ENCODE results near the gene MYO9B.

MYO9B gene

GRCh38 chr19:17226002-17226933, 150.7 kb downstream of the MYO9B start, which contains the start of gene OCEL1:
Gene OCEL1, plus strand, starts transcription at chr19:17226226. Its CDS starts 22 bp downstream, at chr19:17226248.
- peak; percentile 85 for DNase-seq (ENCODE audit: low read depth)
- peak within 1 kb of the TSS; percentile 78 for H3K4me3 ChIP-seq (ENCODE audit: control insufficient read depth, low read depth, low read length)
- TF ChIP-seq CTCF (IDR thresholded peaks at IDR 0.05; ENCODE audit: control insufficient read depth, insufficient read depth, low read depth, low read length, missing control alignments) = no peak

DNA sequence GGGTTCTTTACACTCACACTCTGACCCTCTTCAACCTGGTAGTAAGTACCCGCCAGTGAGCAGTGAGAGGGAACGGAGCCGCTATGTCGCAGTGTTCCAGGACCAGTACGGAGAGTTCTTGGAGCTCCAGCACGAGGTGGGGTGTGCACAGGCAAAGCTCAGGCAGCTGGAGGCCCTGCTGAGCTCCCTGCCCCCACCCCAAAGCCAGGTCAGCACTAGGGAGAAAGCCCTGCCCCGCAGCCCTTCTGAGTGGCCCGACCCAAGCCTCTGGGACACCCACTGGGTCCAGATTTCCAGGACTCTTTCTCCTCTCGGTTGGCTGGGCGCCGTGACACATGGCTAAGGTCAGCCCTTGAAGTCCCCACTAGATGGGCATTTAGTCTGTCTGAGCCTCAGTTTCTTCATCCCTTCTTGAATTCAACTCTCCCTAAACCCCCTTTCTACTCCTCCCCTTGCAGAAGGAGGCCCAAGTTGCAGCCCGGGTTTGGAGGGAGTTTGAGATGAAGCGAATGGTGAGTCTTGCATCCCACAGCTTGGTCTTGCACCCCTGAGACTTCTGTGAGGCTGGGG, 152.3 kb downstream of the MYO9B start:
- no peak overlapping the region for H3K4me3 ChIP-seq (ENCODE audit: control insufficient read depth, low read depth, low read length)
- DNase-seq (ENCODE audit: low read depth) = no peak
- no peak for TF ChIP-seq CTCF (IDR thresholded peaks at IDR 0.05; ENCODE audit: control insufficient read depth, insufficient read depth, low read depth, low read length, missing control alignments)

GRCh38 chr19:17229890-17230289, 154.3 kb downstream of the MYO9B start:
- no peak for TF ChIP-seq CTCF (IDR thresholded peaks at IDR 0.05; ENCODE audit: control insufficient read depth, insufficient read depth, low read depth, low read length, missing control alignments)

DNA sequence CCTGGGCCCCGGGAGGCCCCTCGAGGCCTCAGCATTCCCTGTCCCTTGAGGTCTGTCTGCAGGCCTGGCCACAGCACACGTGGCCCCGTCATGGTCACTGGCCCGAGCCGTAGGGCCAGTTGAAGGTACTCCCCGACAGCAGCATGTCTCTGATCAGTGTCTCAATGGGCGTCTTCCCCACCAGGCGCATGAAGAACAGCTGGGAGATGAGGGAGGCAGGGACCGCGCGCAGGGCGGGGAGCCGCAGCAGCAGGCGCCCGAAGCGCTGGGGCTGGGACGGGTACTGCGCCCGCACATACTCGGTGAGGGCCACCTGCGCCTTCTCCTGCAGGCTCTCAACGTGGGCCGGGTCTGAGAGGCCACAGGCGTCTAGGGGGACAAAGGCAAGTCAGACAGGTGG, 156.7 kb downstream of the MYO9B start:
- DNase-seq (ENCODE audit: low read depth) = no peak
- no peak overlapping the region for H3K4me3 ChIP-seq (ENCODE audit: control insufficient read depth, low read depth, low read length)
- no peak for TF ChIP-seq CTCF (IDR thresholded peaks at IDR 0.05; ENCODE audit: control insufficient read depth, insufficient read depth, low read depth, low read length, missing control alignments)

More at GRCh38 chr19:17229890-17230289, 154.3 kb downstream of the MYO9B start:
- no peak overlapping the region for H3K4me3 ChIP-seq (ENCODE audit: control insufficient read depth, low read depth, low read length)
- DNase-seq (ENCODE audit: low read depth) = no peak

GRCh38 chr19:17234911-17235299, 159.3 kb downstream of the MYO9B start:
- no peak for TF ChIP-seq CTCF (IDR thresholded peaks at IDR 0.05; ENCODE audit: control insufficient read depth, insufficient read depth, low read depth, low read length, missing control alignments)
- DNase-seq (ENCODE audit: low read depth) = no peak
- H3K4me3 ChIP-seq (ENCODE audit: control insufficient read depth, low read depth, low read length) = peak overlapping the region; percentile 66

DNA sequence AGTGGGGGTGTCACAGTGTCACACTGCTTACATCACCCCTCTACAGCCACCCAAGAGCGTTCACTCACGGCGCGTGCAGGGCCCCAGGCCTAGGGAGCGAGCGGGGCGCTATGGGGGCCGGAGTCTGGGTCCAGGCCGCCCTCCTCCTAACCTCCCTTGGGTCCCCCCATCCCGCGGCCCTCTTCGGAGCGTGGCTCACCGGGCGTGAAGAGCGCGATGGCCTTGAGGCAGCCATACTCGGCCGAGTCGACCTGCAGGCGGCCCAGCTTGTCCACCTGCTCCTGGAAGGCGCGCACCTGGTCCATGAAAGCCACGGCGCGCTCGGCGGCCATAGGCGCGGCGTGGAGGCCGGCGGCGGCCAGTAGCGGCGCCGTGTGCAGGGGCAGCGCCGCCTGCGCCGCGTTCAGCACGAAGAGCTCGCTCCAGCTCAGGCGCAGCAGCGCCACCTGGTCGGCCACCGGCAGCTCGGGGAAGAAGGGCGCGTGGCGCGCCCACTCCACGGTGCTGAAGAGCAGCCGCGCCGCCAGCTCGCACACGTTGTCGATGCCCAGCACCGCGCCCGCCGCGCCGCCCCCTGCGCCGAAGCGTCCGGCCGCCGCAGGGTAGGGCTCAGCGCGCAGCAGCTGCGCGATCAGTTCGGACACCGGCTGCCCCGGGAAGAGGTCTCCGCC, 159.9 kb downstream of the MYO9B start:
- TF ChIP-seq CTCF (IDR thresholded peaks at IDR 0.05; ENCODE audit: control insufficient read depth, insufficient read depth, low read depth, low read length, missing control alignments) = peak; percentile 36
- peak; percentile 31 for DNase-seq (ENCODE audit: low read depth)
- H3K4me3 ChIP-seq (ENCODE audit: control insufficient read depth, low read depth, low read length) = peak overlapping the region; percentile 66
